DOHH2 (cell line): Measurements from ENCODE around the gene BEND3.

Experiments used
- CTCF ChIP-seq: fragments of 200-600 bp; sonication (generic); IDR thresholded peaks from one replicate; pipeline ENCODE4 v1.5.1; 2014; ENCODE audit warnings: antibody characterized with exemption, mild to moderate bottlenecking, low read depth, low read length; ENCODE audit not compliant: poor library complexity, severe bottlenecking
- EZH2phosphoT487 ChIP-seq: fragments of 200-600 bp; sonication (generic); IDR thresholded peaks from 2 replicates; pipeline ENCODE4 v1.6.1; 2017; ENCODE audit warnings: borderline replicate concordance, mild to moderate bottlenecking, antibody characterized with exemption, low read length, moderate library complexity, mixed read lengths

GRCh38 chr6:107026965-107027364 is 88.3 kb downstream of the BEND3 start:
- no peak for TF ChIP-seq CTCF
- no peak for TF ChIP-seq EZH2phosphoT487
